ENCODE data around the gene ELMOD1.

ELMOD1 gene

DNA sequence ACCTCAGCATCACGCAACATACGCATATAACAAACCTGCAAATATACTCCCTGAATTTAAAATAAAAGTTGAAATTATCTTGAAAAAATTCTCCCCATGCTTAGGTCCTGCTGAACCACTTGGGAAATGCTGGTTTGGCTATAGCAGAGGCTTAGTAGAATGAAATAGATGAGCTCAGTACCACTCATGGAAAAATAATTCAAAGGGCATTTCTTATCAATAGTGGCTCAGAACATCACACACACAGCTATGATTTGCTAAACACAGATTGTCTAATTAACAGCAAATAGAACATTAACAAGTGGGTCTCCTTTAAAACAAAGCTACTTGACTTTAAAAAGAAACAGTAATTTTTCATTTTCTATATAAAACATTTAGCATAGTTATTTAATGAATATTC, 21.5 kb downstream of the ELMOD1 start:
- H3K27ac ChIP-seq (ENCODE audit: extremely low read depth, low read depth, low read length): no peak overlapping the region
- no peaks in the 10 kb centered on the region for H3K4me1 ChIP-seq (ENCODE audit: control insufficient read depth, insufficient read depth, low read length)
- POLR2A ChIA-PET: no interaction called here
- H3K4me3 ChIP-seq (ENCODE audit: low read depth, low read length): no peak overlapping the region
- CTCF ChIA-PET: interaction anchor here (0.7 kb wide), 2 partner anchors 37 to 209 kb away, joined by 3 to 5 read pairs; no protein-coding TSS in a partner anchor
- no peaks in the 10 kb centered on the region for H3K9me3 ChIP-seq (ENCODE audit: control insufficient read depth, insufficient read depth, low read depth, low read length)
- no peaks in the 10 kb centered on the region for H3K36me3 ChIP-seq (ENCODE audit: control insufficient read depth in 2 of 2, insufficient read depth in 1 of 2, low read length in 2 of 2)
- no peak for TF ChIP-seq ZNF404 (tag by site-specific recombination; IDR thresholded peaks at IDR 0.05)
- no peak for TF ChIP-seq ZNF292 (tag by site-specific recombination; IDR thresholded peaks at IDR 0.05; ENCODE audit: borderline replicate concordance, low read depth)
- TF ChIP-seq KLF9 (tag by site-specific recombination; IDR thresholded peaks at IDR 0.05; ENCODE audit: low read depth): no peak
- TF ChIP-seq ZNF548 (tag by site-specific recombination; IDR thresholded peaks at IDR 0.05): no peak
- TF ChIP-seq ZFHX2 (tag by site-specific recombination; conservative IDR thresholded peaks at IDR 0.05): no peak
- TF ChIP-seq HOXC10 (CRISPR knock-in tag; IDR thresholded peaks at IDR 0.05): no peak
- TF ChIP-seq, protein P1, sequence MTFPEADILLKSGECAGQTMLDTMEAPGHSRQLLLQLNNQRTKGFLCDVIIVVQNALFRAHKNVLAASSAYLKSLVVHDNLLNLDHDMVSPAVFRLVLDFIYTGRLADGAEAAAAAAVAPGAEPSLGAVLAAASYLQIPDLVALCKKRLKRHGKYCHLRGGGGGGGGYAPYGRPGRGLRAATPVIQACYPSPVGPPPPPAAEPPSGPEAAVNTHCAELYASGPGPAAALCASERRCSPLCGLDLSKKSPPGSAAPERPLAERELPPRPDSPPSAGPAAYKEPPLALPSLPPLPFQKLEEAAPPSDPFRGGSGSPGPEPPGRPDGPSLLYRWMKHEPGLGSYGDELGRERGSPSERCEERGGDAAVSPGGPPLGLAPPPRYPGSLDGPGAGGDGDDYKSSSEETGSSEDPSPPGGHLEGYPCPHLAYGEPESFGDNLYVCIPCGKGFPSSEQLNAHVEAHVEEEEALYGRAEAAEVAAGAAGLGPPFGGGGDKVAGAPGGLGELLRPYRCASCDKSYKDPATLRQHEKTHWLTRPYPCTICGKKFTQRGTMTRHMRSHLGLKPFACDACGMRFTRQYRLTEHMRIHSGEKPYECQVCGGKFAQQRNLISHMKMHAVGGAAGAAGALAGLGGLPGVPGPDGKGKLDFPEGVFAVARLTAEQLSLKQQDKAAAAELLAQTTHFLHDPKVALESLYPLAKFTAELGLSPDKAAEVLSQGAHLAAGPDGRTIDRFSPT (tag by site-specific recombination; IDR thresholded peaks at IDR 0.05): no peak
- no peak for TF ChIP-seq ZNF776 (tag by site-specific recombination; IDR thresholded peaks at IDR 0.05; ENCODE audit: borderline replicate concordance)
- no peak for TF ChIP-seq ZBTB48 (tag by site-specific recombination; IDR thresholded peaks at IDR 0.05)
- TF ChIP-seq BCL11A (tag by site-specific recombination; IDR thresholded peaks at IDR 0.05; ENCODE audit: low read depth): no peak

DNA sequence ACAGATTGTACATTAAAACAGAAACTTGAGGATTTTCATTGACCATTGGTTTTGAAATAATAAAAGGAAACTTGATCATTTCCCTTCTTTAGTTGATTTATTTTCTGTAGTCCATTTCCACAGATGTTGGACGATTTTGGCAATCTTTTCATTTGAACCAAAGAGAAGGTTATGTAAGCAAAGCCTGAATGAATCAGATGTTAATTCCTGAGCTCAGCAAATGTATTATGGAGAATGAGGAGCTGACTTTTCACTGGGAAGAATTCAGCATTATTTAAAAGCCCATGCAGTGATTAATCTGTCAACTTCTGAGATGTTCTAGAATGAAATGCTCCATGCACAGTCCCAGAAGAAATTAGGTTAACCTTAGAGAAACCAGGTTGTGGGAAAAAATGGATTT, 29.0 kb downstream of the ELMOD1 start:
- no peak for TF ChIP-seq ZFP41 (tag by site-specific recombination; IDR thresholded peaks at IDR 0.05; ENCODE audit: borderline replicate concordance)
- TF ChIP-seq, protein P2, sequence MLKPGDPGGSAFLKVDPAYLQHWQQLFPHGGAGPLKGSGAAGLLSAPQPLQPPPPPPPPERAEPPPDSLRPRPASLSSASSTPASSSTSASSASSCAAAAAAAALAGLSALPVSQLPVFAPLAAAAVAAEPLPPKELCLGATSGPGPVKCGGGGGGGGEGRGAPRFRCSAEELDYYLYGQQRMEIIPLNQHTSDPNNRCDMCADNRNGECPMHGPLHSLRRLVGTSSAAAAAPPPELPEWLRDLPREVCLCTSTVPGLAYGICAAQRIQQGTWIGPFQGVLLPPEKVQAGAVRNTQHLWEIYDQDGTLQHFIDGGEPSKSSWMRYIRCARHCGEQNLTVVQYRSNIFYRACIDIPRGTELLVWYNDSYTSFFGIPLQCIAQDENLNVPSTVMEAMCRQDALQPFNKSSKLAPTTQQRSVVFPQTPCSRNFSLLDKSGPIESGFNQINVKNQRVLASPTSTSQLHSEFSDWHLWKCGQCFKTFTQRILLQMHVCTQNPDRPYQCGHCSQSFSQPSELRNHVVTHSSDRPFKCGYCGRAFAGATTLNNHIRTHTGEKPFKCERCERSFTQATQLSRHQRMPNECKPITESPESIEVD (tag by site-specific recombination; IDR thresholded peaks at IDR 0.05): no peak
- no peaks in the 10 kb centered on the region for H3K36me3 ChIP-seq (ENCODE audit: control insufficient read depth in 2 of 2, insufficient read depth in 1 of 2, low read length in 2 of 2)
- H3K9me3 ChIP-seq (ENCODE audit: control insufficient read depth, insufficient read depth, low read depth, low read length): no peaks in the 10 kb centered on the region
- CTCF ChIA-PET: no interaction called here
- H3K27ac ChIP-seq (ENCODE audit: extremely low read depth, low read depth, low read length): no peak overlapping the region
- no peaks in the 10 kb centered on the region for H3K4me1 ChIP-seq (ENCODE audit: control insufficient read depth, insufficient read depth, low read length)
- POLR2A ChIA-PET: no interaction called here
- H3K4me3 ChIP-seq (ENCODE audit: low read depth, low read length): no peak overlapping the region

DNA sequence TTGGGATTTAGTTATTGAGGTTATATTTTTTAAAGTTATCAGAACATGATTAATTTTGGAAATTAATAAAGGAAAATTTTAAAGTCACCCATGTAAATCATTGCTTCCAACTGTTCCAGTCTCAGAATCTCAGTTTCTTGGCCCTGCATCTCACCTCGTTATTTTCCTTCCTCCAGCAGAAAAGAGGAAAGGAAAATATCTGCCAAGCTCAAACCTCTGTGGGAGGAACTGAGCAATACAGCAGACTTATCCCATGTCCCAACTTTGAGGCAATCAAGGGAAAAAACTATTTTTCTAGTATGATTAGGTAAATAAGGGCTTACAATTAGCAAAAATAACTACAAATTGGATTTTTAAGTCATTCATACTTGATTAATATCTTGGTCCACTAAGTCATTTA, 30.1 kb downstream of the ELMOD1 start:
- H3K36me3 ChIP-seq (ENCODE audit: control insufficient read depth in 2 of 2, insufficient read depth in 1 of 2, low read length in 2 of 2): no peaks in the 10 kb centered on the region
- POLR2A ChIA-PET: no interaction called here
- TF ChIP-seq KLF10 (tag by site-specific recombination; IDR thresholded peaks at IDR 0.05) (no peak), ZNF561 (tag by site-specific recombination; IDR thresholded peaks at IDR 0.05; ENCODE audit: borderline replicate concordance) (no peak), ZNF514 (tag by site-specific recombination; IDR thresholded peaks at IDR 0.05) (no peak), ZNF510 (tag by site-specific recombination; IDR thresholded peaks at IDR 0.05; ENCODE audit: insufficient replicate concordance) (no peak), ZNF76 (tag by site-specific recombination; IDR thresholded peaks at IDR 0.05; ENCODE audit: borderline replicate concordance, low read depth) (no peak), ZBTB21 (tag by site-specific recombination; IDR thresholded peaks at IDR 0.05) (no peak)
- TF ChIP-seq, protein P3, sequence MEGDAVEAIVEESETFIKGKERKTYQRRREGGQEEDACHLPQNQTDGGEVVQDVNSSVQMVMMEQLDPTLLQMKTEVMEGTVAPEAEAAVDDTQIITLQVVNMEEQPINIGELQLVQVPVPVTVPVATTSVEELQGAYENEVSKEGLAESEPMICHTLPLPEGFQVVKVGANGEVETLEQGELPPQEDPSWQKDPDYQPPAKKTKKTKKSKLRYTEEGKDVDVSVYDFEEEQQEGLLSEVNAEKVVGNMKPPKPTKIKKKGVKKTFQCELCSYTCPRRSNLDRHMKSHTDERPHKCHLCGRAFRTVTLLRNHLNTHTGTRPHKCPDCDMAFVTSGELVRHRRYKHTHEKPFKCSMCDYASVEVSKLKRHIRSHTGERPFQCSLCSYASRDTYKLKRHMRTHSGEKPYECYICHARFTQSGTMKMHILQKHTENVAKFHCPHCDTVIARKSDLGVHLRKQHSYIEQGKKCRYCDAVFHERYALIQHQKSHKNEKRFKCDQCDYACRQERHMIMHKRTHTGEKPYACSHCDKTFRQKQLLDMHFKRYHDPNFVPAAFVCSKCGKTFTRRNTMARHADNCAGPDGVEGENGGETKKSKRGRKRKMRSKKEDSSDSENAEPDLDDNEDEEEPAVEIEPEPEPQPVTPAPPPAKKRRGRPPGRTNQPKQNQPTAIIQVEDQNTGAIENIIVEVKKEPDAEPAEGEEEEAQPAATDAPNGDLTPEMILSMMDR (tag by site-specific recombination; IDR thresholded peaks at IDR 0.05): no peak
- TF ChIP-seq, protein P4, sequence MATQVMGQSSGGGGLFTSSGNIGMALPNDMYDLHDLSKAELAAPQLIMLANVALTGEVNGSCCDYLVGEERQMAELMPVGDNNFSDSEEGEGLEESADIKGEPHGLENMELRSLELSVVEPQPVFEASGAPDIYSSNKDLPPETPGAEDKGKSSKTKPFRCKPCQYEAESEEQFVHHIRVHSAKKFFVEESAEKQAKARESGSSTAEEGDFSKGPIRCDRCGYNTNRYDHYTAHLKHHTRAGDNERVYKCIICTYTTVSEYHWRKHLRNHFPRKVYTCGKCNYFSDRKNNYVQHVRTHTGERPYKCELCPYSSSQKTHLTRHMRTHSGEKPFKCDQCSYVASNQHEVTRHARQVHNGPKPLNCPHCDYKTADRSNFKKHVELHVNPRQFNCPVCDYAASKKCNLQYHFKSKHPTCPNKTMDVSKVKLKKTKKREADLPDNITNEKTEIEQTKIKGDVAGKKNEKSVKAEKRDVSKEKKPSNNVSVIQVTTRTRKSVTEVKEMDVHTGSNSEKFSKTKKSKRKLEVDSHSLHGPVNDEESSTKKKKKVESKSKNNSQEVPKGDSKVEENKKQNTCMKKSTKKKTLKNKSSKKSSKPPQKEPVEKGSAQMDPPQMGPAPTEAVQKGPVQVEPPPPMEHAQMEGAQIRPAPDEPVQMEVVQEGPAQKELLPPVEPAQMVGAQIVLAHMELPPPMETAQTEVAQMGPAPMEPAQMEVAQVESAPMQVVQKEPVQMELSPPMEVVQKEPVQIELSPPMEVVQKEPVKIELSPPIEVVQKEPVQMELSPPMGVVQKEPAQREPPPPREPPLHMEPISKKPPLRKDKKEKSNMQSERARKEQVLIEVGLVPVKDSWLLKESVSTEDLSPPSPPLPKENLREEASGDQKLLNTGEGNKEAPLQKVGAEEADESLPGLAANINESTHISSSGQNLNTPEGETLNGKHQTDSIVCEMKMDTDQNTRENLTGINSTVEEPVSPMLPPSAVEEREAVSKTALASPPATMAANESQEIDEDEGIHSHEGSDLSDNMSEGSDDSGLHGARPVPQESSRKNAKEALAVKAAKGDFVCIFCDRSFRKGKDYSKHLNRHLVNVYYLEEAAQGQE (tag by site-specific recombination; IDR thresholded peaks at IDR 0.05): no peak
- TF ChIP-seq, protein P5, sequence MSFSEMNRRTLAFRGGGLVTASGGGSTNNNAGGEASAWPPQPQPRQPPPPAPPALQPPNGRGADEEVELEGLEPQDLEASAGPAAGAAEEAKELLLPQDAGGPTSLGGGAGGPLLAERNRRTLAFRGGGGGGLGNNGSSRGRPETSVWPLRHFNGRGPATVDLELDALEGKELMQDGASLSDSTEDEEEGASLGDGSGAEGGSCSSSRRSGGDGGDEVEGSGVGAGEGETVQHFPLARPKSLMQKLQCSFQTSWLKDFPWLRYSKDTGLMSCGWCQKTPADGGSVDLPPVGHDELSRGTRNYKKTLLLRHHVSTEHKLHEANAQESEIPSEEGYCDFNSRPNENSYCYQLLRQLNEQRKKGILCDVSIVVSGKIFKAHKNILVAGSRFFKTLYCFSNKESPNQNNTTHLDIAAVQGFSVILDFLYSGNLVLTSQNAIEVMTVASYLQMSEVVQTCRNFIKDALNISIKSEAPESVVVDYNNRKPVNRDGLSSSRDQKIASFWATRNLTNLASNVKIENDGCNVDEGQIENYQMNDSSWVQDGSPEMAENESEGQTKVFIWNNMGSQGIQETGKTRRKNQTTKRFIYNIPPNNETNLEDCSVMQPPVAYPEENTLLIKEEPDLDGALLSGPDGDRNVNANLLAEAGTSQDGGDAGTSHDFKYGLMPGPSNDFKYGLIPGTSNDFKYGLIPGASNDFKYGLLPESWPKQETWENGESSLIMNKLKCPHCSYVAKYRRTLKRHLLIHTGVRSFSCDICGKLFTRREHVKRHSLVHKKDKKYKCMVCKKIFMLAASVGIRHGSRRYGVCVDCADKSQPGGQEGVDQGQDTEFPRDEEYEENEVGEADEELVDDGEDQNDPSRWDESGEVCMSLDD (tag by site-specific recombination; IDR thresholded peaks at IDR 0.05): no peak

More for the DNA sequence above, 30.1 kb downstream of the ELMOD1 start:
- Histone ChIP-seq H3K4me3 (ENCODE audit: low read depth, low read length) (no peak overlapping the region), H3K4me1 (ENCODE audit: control insufficient read depth, insufficient read depth, low read length) (no peaks in the 10 kb centered on the region), H3K27ac (ENCODE audit: extremely low read depth, low read depth, low read length) (no peak overlapping the region), H3K9me3 (ENCODE audit: control insufficient read depth, insufficient read depth, low read depth, low read length) (no peaks in the 10 kb centered on the region)
- CTCF ChIA-PET: no interaction called here
